GM21447 (cell line): ENCODE measurements around the gene SMPD2.

Experiments
- ATAC-seq: cut with Tn5 transposase; IDR thresholded peaks from one replicate; pipeline ENCODE4 v1.9.1; 2021; ENCODE audit not compliant: unreplicated experiment

Gene SMPD2

GRCh38 chr6:109440331-109441068 lies at the start of gene SMPD2, which contains the start of gene PPIL6:
TSS of gene SMPD2 (plus strand) at chr6:109440724. CDS start at chr6:109441122, 398 bp downstream.
TSS of gene PPIL6 (minus strand) at chr6:109440628. CDS start at chr6:109440590, 38 bp downstream.
- peak; percentile 79 for ATAC-seq

- no peak for ATAC-seq
Measured at GRCh38 chr6:109393157-109393885, 47.2 kb upstream of the SMPD2 start.

GRCh38 chr6:109393886-109394281 lies 46.6 kb upstream of the SMPD2 start:
- ATAC-seq: no peak

- ATAC-seq: no peak
Measured at GRCh38 chr6:109396046-109396718, 44.3 kb upstream of the SMPD2 start.

- ATAC-seq: no peak
Measured at GRCh38 chr6:109397020-109397419, 43.5 kb upstream of the SMPD2 start.

GRCh38 chr6:109406196-109406595 lies 34.3 kb upstream of the SMPD2 start:
- no peak for ATAC-seq

GRCh38 chr6:109411034-109411433 lies 29.5 kb upstream of the SMPD2 start:
- ATAC-seq: no peak

- ATAC-seq: no peak
Measured at GRCh38 chr6:109417646-109418045, 22.9 kb upstream of the SMPD2 start.

- ATAC-seq: no peak
Measured at GRCh38 chr6:109420751-109421150, 19.8 kb upstream of the SMPD2 start.

- ATAC-seq: no peak
Measured at GRCh38 chr6:109421184-109421583, 19.3 kb upstream of the SMPD2 start.

GRCh38 chr6:109424946-109425345 lies 15.6 kb upstream of the SMPD2 start:
- no peak for ATAC-seq

- no peak for ATAC-seq
Measured at GRCh38 chr6:109428889-109429477, 11.5 kb upstream of the SMPD2 start.

- ATAC-seq: no peak
Measured at GRCh38 chr6:109429496-109429895, 11.0 kb upstream of the SMPD2 start.

GRCh38 chr6:109434456-109434855 lies 6.1 kb upstream of the SMPD2 start:
- no peak for ATAC-seq

GRCh38 chr6:109436041-109436440 lies 4.5 kb upstream of the SMPD2 start:
- ATAC-seq: no peak

GRCh38 chr6:109441069-109441816 lies 719 bp downstream of the SMPD2 start:
- peak; percentile 40 for ATAC-seq

- no peak for ATAC-seq
Measured at GRCh38 chr6:109442393-109442924, 1.9 kb downstream of the SMPD2 start.

- no peak for ATAC-seq
Measured at GRCh38 chr6:109443425-109443950, 3.0 kb downstream of the SMPD2 start.

- no peak for ATAC-seq
Measured at GRCh38 chr6:109445382-109445781, 4.9 kb downstream of the SMPD2 start.

- ATAC-seq: no peak
Measured at GRCh38 chr6:109446072-109446471, 5.5 kb downstream of the SMPD2 start.
